ENCODE measurements around the gene LOXL3.

Gene LOXL3, protein sequence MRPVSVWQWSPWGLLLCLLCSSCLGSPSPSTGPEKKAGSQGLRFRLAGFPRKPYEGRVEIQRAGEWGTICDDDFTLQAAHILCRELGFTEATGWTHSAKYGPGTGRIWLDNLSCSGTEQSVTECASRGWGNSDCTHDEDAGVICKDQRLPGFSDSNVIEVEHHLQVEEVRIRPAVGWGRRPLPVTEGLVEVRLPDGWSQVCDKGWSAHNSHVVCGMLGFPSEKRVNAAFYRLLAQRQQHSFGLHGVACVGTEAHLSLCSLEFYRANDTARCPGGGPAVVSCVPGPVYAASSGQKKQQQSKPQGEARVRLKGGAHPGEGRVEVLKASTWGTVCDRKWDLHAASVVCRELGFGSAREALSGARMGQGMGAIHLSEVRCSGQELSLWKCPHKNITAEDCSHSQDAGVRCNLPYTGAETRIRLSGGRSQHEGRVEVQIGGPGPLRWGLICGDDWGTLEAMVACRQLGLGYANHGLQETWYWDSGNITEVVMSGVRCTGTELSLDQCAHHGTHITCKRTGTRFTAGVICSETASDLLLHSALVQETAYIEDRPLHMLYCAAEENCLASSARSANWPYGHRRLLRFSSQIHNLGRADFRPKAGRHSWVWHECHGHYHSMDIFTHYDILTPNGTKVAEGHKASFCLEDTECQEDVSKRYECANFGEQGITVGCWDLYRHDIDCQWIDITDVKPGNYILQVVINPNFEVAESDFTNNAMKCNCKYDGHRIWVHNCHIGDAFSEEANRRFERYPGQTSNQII

DNA sequence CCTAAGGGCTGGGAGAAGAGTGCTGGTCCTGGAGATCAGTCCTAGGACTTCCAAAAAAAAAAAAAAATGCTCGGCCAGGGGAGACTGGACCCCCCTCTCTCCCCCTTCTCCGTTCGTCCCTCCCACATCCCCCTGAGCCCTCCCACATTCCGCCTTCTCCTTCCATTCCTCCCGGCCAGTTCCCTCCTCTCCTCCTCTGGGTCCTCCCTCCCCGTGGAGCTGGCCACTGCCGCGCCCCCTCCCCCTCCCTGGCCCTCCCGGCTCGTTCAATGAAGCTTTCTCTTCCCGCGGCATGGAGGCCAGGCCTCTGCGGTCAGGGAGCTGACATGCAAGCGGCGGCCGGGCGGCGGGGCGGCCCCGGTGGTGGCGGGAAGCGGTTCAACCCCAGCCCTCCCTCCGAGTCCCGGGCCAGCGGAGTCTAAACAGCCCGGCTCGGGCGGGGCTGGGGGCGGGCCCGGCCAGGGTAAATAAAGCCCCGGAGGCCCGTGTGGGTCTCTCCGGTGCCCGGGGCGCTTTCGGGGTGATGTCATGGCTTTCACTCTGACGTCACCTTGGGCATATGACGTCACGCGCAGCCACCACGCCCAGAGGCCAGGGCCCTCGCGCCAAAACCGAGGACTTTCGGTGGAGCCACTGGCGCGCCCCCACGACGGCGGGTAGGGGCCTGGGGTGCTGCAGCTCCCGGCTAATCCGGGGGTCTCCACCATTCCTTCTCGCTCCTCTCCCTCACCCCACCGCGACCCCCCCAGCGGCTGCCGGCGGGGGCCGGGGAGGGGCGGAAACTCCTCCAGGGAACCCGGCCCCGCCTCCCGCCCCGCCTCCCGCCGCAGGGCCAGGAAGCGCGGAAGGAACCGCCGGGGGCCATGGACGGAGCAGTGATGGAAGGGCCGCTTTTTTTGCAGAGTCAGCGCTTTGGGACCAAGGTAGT is at the start of gene LOXL3, which contains the start of gene DOK1:
Gene LOXL3 (minus strand): TSS at position 51 of the 928 bp plus-strand sequence. CDS start 1,308 bp downstream, outside the sequence.
Gene DOK1 (plus strand): TSS at position 829 of the 928 bp plus-strand sequence. CDS start 35 bp downstream, at position 864.
- peak; percentile 60 to 68 for DNase-seq (ENCODE audit: low read depth in 2 of 2, low spot score in 1 of 2)

DNA sequence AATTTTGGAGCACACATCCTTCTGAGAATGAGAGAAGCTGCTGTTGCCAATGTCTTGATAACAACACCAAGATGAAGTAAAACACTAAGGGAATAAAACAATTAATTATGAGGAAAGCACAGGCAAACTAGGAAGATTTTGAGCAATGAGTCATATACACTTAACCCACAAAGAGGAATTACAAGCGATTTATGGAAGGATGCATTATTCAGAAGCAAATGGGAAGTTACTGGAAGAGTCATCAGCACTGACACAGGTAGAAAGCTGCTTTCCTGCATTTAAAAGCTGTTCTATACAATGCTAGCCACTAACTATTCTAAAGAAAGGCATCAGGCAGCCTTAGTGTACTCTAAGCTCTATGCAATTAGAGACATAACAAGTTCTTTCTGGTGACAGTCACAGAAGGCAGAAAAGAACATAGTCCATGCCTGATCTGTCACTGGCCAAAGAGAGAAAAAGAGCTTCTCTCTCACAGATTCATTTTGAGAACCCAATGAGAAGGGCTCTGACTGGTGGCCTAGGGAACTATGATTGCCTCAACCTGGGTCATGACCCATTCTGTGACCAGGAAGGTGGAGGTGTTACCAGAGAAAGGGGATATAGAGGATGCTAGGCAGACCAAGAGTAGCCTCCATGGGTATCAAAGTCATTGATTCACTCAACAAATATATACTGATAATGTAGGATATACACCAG is 49.0 kb upstream of the LOXL3 start:
- no peak for DNase-seq (ENCODE audit: low read depth in 2 of 2, low spot score in 1 of 2)

DNA sequence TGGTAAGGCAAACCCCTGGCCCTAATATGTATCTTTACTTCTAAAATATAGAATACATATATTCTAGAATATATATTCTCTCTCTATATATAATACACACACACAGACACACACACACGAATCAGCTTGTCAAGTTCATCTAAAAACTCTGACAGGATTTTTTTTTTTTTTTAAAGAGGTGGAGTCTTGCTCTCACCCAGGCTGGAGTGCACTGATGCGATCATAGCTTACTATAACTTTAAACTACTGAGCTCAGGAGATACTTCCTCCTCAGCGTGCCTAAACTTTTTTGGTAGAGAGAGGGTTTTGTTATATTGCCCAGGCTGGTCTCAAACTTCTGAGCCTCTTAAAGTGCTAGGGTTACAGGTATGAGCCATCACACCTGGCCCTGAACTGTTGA is 45.9 kb upstream of the LOXL3 start:
- no peak for DNase-seq (ENCODE audit: low read depth in 2 of 2, low spot score in 1 of 2)

DNA sequence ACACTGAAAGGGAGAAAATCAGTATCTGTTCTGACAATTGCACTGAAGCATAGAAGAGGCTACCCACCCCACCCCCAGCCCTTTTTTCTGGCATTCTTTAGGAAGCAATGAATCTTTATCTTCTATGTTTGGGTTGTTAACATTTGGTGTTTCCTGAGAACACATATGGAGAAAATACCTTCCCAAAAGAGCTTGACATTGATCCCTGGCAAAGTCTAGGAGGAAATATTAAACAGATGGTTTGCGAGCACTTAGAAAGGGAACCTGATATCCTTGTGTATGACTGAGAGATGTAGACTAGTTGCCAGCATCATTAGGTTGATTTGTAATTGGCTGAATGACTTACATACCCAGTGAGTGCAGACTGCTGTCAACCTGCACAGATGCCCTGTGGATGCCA is 43.7 kb upstream of the LOXL3 start:
- DNase-seq (ENCODE audit: low read depth in 2 of 2, low spot score in 1 of 2), result no peak

DNA sequence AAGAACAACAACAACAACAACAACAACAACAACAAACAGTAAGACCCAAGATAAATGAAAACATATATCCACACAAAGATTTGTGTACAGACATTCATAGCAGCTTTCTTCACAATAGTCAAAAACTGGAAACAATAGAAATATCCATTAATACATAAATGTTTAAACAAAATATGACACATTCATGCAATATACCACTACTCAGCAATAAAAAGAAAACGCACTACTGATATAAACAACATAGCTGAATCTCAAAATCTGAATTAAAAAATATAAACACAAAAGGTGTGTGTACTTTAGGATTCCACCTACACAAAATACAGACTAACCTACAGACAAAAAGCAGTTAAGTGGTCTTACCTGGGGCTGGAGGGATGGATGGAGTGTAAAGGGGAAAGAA is 42.8 kb upstream of the LOXL3 start:
- no peak for DNase-seq (ENCODE audit: low read depth in 2 of 2, low spot score in 1 of 2)

DNA sequence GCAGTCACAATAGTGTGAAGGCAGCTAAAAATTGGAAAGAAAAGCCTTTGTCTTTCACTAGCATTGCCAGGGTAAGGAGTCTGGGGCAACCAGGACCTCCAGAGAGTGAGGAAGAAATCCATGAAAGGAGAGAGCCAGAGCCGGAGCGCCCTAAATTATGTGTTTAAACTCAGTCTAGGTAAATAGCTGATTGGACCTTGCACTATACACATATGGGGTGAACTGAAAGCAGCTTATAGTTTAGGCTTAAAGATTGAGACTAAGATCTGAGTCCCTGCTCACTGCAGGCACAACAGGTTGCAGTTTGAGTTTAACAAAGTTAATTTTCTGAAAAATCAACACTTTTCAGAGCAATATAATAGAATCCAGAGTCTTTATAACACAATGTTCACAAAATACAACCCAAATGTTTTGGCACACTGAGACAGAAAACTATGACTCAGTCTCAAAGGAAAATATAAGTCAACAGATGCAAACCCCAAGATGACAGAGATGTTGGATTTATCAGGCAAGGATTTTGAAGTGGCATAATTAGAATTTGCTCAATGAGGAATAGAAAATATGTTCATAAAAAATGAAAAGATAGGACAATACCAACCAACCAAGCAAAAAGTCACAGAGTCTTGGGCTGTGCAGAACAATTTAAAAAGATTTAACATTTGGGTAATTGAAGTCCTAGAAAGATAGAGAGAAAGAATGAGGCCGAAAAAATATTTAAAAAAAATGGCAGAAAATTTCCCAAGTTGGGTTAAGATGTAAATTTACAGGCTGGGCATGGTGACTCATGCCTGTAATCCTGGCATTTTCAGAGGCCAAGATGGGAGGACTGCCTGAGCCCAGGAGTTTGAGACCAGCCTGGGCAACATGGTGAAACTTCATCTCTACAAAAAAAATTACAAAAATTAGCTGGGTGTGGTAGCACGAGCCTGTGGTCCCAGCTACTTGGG is 40.4 kb upstream of the LOXL3 start:
- DNase-seq (ENCODE audit: low read depth in 2 of 2, low spot score in 1 of 2), result no peak

DNA sequence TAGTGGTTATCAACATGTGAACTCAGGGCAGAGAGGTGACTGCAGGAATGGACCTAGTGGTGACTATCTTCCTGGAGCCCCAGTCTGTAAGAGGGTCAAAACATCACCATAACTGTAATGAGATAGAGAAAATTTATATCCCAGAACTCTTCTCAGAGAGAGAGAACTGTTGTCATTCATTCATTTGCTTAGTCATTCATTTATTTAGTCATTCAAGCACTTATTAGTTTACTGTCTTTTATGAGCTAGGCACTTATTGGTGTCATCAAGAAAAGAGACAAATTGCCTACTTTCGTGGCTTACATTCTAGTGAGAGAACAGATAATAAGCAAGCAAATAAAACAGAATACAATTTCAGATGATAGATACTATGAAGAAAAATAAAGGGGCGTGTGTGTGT is 34.9 kb upstream of the LOXL3 start:
- DNase-seq (ENCODE audit: low read depth in 2 of 2, low spot score in 1 of 2), result no peak

DNA sequence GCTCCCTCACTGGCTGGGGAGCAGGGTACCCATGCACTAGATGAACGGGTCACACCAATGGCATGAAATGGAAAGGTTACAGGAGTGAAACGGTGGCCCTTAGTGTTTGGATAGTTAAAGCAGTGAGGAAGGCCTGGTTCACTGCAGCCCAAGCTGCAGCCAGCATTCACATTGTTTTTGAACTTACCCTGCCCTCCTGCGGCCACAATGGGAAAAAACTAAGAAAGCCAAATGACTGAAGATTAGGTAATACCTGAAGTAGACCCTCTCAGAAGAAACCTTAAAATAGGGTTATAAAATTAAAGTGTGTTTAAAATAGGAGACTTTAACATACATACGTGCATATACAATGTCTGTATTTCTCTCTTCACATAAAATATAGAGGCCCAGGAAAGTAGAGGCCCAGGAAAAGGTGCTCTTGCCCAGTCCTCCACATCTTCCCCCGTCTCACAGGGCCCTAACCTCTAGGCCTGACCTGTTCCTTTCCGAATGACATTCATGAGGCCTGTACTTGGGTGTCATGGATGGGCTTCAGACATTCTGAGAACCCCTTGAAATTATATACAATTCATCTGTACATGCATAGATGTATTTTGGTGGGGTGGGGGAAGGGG is 34.0 kb upstream of the LOXL3 start:
- peak in 1 of 2 donors; percentile 28 for DNase-seq (ENCODE audit: low read depth in 2 of 2, low spot score in 1 of 2)

DNA sequence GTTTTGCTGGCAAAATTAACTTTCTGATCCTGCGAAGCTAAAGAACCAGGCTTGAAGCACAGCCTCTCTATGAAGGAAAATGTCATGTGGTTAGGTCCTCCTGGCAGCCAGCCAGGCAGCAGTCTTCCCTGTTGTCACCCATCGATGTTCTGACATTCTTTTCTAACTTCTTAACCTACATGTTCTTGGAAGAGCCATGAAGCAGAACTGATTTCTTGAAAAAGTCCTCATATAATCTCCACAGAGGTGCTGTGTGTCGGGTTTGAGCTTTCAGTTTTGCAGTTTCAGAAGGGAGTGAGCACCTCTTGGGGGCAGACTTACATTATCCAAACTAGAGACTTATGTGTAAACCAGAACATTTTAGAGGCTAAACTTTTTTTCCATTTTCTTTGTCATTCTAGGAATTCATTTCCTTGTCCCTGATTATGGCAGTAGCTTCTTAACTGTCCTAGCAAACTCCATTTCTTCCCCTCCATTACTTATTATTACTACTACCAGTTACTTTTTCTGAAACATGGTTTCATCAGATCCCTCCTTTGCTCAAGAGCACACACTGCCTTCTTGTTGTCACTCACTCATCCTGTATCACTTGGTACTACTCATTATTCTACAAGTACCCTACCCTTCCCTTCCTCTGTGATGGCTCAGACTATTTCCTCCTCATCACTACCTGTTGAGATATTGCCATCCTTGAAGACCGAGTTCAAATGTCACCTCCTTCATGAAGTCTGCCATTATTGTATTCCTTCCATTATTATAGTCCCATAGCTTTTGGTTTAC is 31.9 kb upstream of the LOXL3 start:
- no peak for DNase-seq (ENCODE audit: low read depth in 2 of 2, low spot score in 1 of 2)

DNA sequence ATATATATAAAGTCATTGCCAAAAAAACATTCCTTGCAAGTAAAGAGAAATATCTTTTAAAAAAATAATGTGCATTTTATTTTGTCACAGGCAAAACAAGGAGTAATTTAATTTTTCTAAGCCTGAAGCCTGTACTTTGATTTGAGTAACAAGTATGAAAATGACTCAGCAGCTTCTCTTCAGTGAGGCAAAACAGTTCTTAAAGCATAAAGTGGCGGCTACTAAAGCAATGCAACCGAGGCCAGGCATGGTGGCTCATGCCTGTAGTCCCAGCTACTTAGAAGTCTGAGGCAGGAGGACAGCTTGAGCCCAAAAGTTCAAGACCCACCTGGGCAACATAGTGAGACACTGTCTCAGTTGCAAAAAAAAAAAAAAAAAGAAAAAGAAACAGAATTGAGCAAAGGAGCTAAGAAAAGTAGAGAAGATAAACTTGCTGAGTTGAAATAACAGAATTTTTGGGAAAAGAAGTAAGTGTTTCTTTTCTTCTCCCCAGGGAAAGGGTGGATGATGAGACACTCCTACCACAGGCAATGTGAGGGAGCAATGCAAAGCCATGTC is 30.4 kb upstream of the LOXL3 start:
- no peak for DNase-seq (ENCODE audit: low read depth in 2 of 2, low spot score in 1 of 2)

DNA sequence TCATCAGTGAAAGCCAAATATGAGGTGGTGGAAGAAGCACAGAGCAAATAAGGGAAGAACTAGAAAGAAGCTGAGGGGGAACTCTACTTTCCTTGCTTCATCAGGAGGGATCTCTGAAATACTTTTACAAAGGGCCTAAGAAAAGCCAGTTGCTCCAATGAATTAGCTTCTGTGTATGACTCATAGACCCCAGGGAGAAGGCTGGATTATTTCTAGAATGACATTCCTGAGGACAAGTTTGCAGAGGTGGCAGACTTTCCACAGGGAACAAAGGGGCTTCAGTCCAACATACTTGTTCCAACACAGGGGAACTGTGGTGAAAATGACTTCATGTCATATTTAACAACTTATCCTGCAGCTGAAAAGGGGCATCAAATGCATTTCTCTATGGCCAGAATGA is 29.8 kb upstream of the LOXL3 start:
- no peak for DNase-seq (ENCODE audit: low read depth in 2 of 2, low spot score in 1 of 2)

DNA sequence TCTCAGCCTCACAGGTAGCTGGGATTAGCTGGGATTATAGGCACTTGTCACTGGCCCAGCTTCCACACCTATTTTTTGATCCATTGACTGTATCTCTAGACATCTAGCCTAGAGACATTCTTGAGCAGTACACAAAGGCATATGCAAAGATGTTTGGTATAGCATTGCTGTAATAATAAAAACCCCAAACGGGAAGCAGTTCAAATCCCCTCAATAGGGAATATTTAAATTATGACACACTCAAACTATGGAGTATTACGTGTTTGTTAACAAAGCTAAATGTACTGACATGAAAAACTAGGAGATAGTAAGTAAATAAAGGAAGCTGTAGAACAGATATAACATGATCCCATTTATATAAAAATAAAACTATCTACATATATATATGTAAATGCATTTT is 28.4 kb upstream of the LOXL3 start:
- no peak for DNase-seq (ENCODE audit: low read depth in 2 of 2, low spot score in 1 of 2)

DNA sequence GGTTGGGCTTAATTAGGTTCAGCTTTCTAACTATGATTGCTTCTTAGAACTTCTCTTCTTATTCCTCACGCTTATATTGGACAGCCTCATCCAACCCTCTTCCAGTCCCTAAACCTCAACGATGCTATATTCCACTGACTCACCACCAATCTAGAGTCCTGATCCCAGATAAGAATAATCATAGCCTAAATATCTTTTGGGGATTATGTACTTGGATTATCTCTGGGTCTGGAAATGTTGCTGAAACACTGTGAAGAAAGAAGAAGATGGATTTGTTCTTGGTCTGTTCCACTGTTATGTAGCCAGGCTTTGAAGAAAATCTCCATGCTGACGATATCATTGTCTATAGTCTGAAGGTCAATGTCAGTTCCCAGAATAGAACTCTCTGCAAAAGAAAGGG is 27.7 kb upstream of the LOXL3 start:
- no peak for DNase-seq (ENCODE audit: low read depth in 2 of 2, low spot score in 1 of 2)

DNA sequence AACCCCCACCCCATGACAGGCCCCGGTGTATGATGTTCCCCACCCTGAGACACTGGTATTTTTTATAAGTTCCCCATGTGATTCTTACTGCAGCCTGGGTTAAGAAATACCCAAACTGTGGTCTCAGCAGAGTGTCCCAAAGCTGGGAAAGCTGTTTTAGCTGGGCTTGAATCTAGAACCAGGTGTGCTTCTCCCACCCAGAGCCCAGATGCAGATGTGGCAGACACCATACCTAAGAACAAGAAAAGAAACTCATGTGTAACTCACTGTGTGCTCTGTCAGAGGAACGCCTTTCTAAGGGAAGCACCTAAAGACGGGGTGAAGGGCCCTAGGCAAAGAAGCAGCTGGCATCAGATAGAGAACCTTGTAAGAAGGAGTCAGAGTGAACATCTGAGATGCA is 24.7 kb upstream of the LOXL3 start:
- no peak for DNase-seq (ENCODE audit: low read depth in 2 of 2, low spot score in 1 of 2)

DNA sequence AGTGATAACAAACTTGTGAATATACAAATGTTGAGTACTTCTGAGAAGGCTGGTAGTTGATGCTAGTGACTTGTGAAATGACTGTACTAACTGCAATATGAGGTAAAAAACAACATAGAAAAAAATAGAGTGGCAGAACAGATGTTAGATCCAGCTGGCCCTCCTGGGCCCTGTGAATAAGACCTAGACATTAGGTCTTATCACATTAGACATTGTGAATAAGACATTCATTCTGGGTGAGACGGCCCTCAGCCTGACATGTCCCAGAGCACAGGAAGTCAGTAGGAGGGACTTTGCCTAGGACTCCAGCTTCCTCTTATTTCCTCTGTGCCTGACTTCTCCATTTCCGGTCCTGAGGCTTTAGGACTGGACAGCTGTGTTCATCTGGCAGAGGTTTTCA is 23.7 kb upstream of the LOXL3 start:
- DNase-seq (ENCODE audit: low read depth in 2 of 2, low spot score in 1 of 2), result no peak

DNA sequence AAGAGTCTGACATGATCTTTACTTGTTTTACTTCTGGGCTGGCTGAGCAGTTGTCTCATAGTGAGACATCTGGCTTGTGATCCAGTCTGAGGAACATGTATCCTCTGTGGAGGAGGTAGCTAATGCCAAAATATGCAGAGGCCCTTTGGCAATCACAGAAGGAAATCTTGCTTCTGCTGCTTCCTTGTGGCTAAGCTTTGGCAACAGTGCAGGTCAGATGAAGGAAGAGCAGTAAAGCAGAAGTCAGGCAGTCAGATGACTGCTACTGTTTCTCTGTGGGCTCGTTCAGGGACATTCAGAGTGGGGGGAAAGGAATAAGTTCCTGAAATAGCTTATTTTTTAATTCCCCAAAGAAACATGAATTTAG is 23.1 kb upstream of the LOXL3 start:
- DNase-seq (ENCODE audit: low read depth in 2 of 2, low spot score in 1 of 2), result no peak

DNA sequence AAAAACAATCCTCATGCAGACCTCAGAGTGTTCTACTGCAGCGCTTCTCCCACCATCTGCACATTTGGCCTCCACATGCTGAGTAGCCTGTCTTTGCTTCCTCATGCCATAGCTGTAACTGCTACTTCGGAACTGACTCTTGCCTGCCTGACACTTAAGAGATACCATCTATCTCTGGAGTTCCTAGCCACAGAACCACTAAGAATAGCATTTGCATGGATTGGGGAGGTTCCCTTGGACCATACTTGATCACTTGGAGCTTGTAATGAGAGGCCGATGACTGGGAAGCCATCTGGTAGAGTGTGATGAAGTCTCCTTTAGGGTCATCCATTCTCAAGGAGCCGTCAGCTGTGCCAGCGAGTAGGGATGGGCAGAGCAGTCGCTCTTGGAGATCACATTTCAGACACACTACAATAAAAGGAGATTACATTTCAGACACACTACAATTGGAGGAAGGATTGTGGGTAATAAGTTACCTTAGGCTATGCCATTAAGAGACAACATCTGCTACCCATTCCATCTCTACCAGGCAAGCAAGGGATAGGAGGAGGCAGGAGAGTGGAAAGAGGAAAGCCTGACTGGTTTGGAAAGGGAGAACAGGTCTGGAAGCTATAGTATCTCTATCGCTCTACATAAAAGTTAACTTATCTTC is 22.6 kb upstream of the LOXL3 start:
- no peak for DNase-seq (ENCODE audit: low read depth in 2 of 2, low spot score in 1 of 2)

DNA sequence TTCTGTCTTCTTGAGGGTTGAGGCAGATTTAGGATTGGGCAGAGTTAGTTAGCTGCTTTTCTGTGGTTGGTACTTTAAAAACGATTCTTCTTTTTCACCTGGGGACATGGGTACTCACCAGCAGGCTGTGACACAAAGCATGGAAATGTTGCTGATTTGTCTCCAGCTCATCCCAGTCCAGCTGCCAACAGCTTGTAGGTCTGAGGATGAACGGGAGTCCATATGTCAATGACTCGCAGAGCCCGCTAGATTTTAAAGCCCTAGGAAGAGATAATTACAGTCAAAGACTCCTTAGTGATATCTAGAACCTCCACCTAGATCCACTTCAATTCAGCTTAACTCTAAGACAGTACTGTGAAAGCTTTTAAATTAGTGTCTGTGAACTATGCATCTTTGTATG is 21.6 kb upstream of the LOXL3 start:
- no peak for DNase-seq (ENCODE audit: low read depth in 2 of 2, low spot score in 1 of 2)

Data from stimulated activated CD8-positive, alpha-beta memory T cell treated with anti-CD3 and anti-CD28 coated beads, Interleukin-4, amount 100 ng/mL, for 1 hour (primary cell).